HepG2 (cell line): Measurements from ENCODE around the gene UBAC1. TPM values are rescaled to one million over a fixed set of nuclear protein-coding genes. Genes with fewer than 3 reads are reported as not detected.

Experiments used
- ARNT ChIP-seq: fragments of 450-650 bp; IDR thresholded peaks from 2 replicates; pipeline ENCODE4 v1.6.1; 2017
- CEBPB ChIP-seq: IDR thresholded peaks from 2 replicates; pipeline ENCODE4 v1.6.1; 2011; ENCODE audit warnings: low read depth, low read length, improper control_type of control experiment, borderline replicate concordance
- CENPX ChIP-seq: sonication (generic); formaldehyde crosslinking; IDR thresholded peaks from 2 replicates; pipeline ENCODE4 v1.9.0; 2021; ENCODE audit warnings: mild to moderate bottlenecking, missing genetic modification reagents, moderate library complexity
- DRAP1 ChIP-seq: IDR thresholded peaks from 2 replicates; pipeline ENCODE4 v1.6.1; 2016; ENCODE audit warnings: missing genetic modification reagents, missing compliant biosample characterization
- ESRRA ChIP-seq: sonication (generic); formaldehyde crosslinking; IDR thresholded peaks from 2 replicates; pipeline ENCODE4 v1.5.1; 2020; ENCODE audit warnings: mild to moderate bottlenecking, low read depth, missing genetic modification reagents
- GABPB1 ChIP-seq: IDR thresholded peaks from 2 replicates; pipeline ENCODE4 v1.6.1; 2016; ENCODE audit warnings: mild to moderate bottlenecking, missing genetic modification reagents, moderate library complexity, missing compliant biosample characterization
- HINFP ChIP-seq: sonication (generic); formaldehyde crosslinking; IDR thresholded peaks from 2 replicates; pipeline ENCODE4 v1.4.0; 2020; ENCODE audit warnings: low read depth, mild to moderate bottlenecking, missing genetic modification reagents
- HIVEP1 ChIP-seq: sonication (generic); formaldehyde crosslinking; IDR thresholded peaks from 2 replicates; pipeline ENCODE4 v1.4.0; 2020; ENCODE audit warnings: mild to moderate bottlenecking, missing genetic modification reagents
- HNRNPH1 ChIP-seq: fragments of 200-400 bp; formaldehyde crosslinking; optimal IDR thresholded peaks from 2 replicates; pipeline ENCODE3; 2017; ENCODE audit warnings: mild to moderate bottlenecking, low read depth, low read length
- JUND ChIP-seq: sonication (generic); formaldehyde crosslinking; IDR thresholded peaks from 2 replicates; pipeline ENCODE4 v1.8.0; 2022; ENCODE audit warnings: mild to moderate bottlenecking, missing genetic modification reagents
- KAT2B ChIP-seq: fragments of 150-350 bp; IDR thresholded peaks from 2 replicates; pipeline ENCODE4 v1.6.1; 2014; ENCODE audit warnings: low read depth, low read length, borderline replicate concordance
- MYC ChIP-seq: sonication (generic); formaldehyde crosslinking; IDR thresholded peaks from 2 replicates; pipeline ENCODE4 v1.9.0; 2021; ENCODE audit warnings: missing genetic modification reagents, borderline replicate concordance
- THYN1 ChIP-seq: sonication (generic); formaldehyde crosslinking; IDR thresholded peaks from 2 replicates; pipeline ENCODE4 v1.8.1; 2023; ENCODE audit warnings: low read depth, mild to moderate bottlenecking, moderate library complexity, missing genetic modification reagents, borderline replicate concordance
- TP53 ChIP-seq: sonication (generic); formaldehyde crosslinking; conservative IDR thresholded peaks from 2 replicates; pipeline ENCODE4 v1.4.0; 2020; ENCODE audit warnings: missing genetic modification reagents
- ZBTB14 ChIP-seq: sonication (generic); formaldehyde crosslinking; IDR thresholded peaks from 2 replicates; pipeline ENCODE4 v1.4.0; 2020; ENCODE audit warnings: missing genetic modification reagents
- ZNF275 ChIP-seq: sonication (generic); formaldehyde crosslinking; IDR thresholded peaks from 2 replicates; pipeline ENCODE4 v1.8.0; 2022; ENCODE audit warnings: missing genetic modification reagents, mild to moderate bottlenecking, inconsistent platforms, borderline replicate concordance
- ZNF317 ChIP-seq: sonication (generic); formaldehyde crosslinking; IDR thresholded peaks from 2 replicates; pipeline ENCODE4 v1.5.0; 2020; ENCODE audit warnings: mild to moderate bottlenecking, missing genetic modification reagents
- ZNF446 ChIP-seq: sonication (generic); formaldehyde crosslinking; IDR thresholded peaks from 2 replicates; pipeline ENCODE4 v1.5.0; 2020; ENCODE audit warnings: mild to moderate bottlenecking, missing genetic modification reagents
- ZNF501 ChIP-seq: sonication (generic); formaldehyde crosslinking; IDR thresholded peaks from 2 replicates; pipeline ENCODE4 v1.5.1; 2020; ENCODE audit warnings: mild to moderate bottlenecking, moderate library complexity, missing genetic modification reagents
- ZNF512 ChIP-seq: sonication (generic); formaldehyde crosslinking; IDR thresholded peaks from 2 replicates; pipeline ENCODE4 v1.4.0; 2020; ENCODE audit warnings: mild to moderate bottlenecking, missing genetic modification reagents
- ZNF839 ChIP-seq: sonication (generic); formaldehyde crosslinking; IDR thresholded peaks from 2 replicates; pipeline ENCODE4 v1.4.0; 2020; ENCODE audit warnings: missing genetic modification reagents, mild to moderate bottlenecking, borderline replicate concordance
- ZNF891 ChIP-seq: sonication (generic); formaldehyde crosslinking; IDR thresholded peaks from 2 replicates; pipeline ENCODE4 v1.5.0; 2020; ENCODE audit warnings: mild to moderate bottlenecking, missing genetic modification reagents
- polyA plus RNA-seq, 8 experiments: library from polyadenylated mRNA; depleted of rRNA in 3 of 8; stranded (reverse) in 7 of 8; unstranded in 1 of 8; fragments of >200 nt; fragmentation: Illumina TruSeq in 4 of 8; extraction: Trizol in 4 of 8; gene quantifications; 2 replicates each; pipeline versions ENCODE4 v1.2.1 to v1.2.3, GENCODE V29; 2011 to 2016; ENCODE audit warnings: low read depth in 4 of 8, missing spikeins in 1 of 8, mixed read lengths in 1 of 8; ENCODE audit not compliant: insufficient read depth in 1 of 8
- total RNA-seq, 5 experiments: library from RNA; depleted of rRNA; stranded (reverse); fragments of >200 nt; fragmentation: Illumina TruSeq; extraction: Trizol; gene quantifications; 2 replicates each; pipeline ENCODE4 v1.2.3, GENCODE V29; 2016; ENCODE audit warnings: low read depth in 1 of 5

Gene UBAC1
- total and polyA plus RNA-seq, 2 of the 13 experiments (the other 11 are each of a cell fraction or from before 2014, with no cell fraction given): 32.2 to 34.1 TPM

- TF ChIP-seq ZNF275 (CRISPR knock-in tag) (peak; percentile 62; the same call in 1 of the 2 replicates), KAT2B (no peak), GABPB1 (peak; percentile 79), ZNF839 (CRISPR knock-in tag) (no peak), TP53 (CRISPR knock-in tag) (no peak), CENPX (CRISPR knock-in tag) (no peak), ZNF446 (CRISPR knock-in tag) (no peak), ARNT (no peak), ZNF891 (CRISPR knock-in tag) (no peak), ZNF317 (CRISPR knock-in tag) (peak; percentile 78), JUND (CRISPR knock-in tag) (no peak), CEBPB (no peak), ZNF501 (CRISPR knock-in tag) (peak; percentile 87), HNRNPH1 (no peak), ESRRA (CRISPR knock-in tag) (no peak; the same call in 1 of the 2 replicates), DRAP1 (CRISPR knock-in tag) (peak; percentile 80; the same call in 1 of the 2 replicates), ZBTB14 (no peak), THYN1 (CRISPR knock-in tag) (no peak), HINFP (CRISPR knock-in tag) (peak; percentile 76), MYC (CRISPR knock-in tag) (peak; percentile 62), ZNF512 (CRISPR knock-in tag) (no peak), HIVEP1 (peak; percentile 90)
Observed at GRCh38 chr9:135992486-135993408, 31.6 kb upstream of the UBAC1 start (continued).
